Astrocyte of the spinal cord (primary cell): ENCODE results near the gene CHAF1A.

Source experiments
- DNase-seq: peaks from one replicate; pipeline ENCODE4 v3.0.0; 2011; ENCODE audit warnings: low read depth, low spot score
- H3K4me3 ChIP-seq: 2 replicates; pipeline ENCODE4 v1.5.1; 2011; ENCODE audit warnings: low read depth, mild to moderate bottlenecking, low read length, moderate library complexity
- in situ Hi-C: cut with HindIII; loops from 2 replicates; pipeline ENCODE4 v1.10.0; 2017; ENCODE audit warnings: low sequenced_read_pairs
- TF ChIP-seq, protein P1 (sequence below): IDR thresholded peaks from 2 replicates; pipeline ENCODE4 v1.5.1; 2012; ENCODE audit warnings: low read depth, mild to moderate bottlenecking, low read length, inconsistent platforms

CHAF1A gene

DNA sequence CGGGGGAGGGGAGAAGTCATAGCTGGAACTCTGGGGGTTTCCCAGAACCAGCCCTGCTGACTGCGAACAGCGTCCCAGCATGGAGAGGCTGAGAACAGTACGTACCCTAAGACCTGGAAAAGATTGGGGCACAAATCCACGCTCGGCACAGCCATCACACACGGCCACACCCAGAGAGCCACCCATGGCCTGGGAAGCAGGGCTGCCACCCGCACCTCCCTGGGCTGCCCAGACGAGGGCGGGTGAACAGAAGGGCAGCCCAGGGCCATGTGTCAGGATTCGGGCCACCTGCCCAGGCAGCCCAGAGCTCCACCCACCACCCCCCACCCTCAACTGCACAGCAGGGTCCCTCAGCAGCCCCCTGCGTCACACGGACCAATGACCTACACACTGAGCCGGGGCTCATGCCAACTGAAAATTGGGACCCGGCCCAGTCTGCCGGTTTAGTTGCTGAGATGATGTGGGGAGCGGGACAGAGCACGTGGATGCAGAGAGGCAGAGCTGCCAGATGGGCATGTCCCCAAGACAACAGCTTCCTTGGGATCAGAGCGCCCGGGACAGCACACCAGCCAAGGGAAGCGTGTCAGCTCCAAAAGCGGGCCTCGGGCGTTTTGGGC is 46.7 kb downstream of the CHAF1A start:
- in situ Hi-C loops, result no loop called here
- TF ChIP-seq, protein P1, sequence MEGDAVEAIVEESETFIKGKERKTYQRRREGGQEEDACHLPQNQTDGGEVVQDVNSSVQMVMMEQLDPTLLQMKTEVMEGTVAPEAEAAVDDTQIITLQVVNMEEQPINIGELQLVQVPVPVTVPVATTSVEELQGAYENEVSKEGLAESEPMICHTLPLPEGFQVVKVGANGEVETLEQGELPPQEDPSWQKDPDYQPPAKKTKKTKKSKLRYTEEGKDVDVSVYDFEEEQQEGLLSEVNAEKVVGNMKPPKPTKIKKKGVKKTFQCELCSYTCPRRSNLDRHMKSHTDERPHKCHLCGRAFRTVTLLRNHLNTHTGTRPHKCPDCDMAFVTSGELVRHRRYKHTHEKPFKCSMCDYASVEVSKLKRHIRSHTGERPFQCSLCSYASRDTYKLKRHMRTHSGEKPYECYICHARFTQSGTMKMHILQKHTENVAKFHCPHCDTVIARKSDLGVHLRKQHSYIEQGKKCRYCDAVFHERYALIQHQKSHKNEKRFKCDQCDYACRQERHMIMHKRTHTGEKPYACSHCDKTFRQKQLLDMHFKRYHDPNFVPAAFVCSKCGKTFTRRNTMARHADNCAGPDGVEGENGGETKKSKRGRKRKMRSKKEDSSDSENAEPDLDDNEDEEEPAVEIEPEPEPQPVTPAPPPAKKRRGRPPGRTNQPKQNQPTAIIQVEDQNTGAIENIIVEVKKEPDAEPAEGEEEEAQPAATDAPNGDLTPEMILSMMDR, result no peak
- H3K4me3 ChIP-seq, result no peak overlapping the region
- no peak for DNase-seq

DNA sequence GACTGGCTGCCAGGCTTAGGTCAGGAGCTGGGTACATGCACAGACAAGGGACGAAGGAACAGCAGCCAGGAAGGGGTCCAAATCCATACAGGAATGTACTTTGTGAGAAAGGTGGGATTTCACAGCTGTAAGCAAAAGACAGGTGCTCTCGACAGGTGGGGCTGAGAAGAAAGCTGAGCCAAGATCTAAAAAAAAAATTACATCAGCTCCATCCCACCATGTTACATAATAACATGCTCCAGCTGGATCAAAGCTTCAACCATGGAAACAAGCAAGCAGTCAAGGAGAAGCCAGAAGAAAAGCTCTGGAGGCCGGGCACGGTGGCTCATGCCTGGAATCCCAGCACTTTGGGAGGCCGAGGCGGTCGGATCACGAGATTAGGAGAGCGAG is 47.2 kb downstream of the CHAF1A start:
- no peak overlapping the region for H3K4me3 ChIP-seq
- no peak for DNase-seq
- TF ChIP-seq, protein P1, result no peak
- in situ Hi-C loops, result no loop called here

DNA sequence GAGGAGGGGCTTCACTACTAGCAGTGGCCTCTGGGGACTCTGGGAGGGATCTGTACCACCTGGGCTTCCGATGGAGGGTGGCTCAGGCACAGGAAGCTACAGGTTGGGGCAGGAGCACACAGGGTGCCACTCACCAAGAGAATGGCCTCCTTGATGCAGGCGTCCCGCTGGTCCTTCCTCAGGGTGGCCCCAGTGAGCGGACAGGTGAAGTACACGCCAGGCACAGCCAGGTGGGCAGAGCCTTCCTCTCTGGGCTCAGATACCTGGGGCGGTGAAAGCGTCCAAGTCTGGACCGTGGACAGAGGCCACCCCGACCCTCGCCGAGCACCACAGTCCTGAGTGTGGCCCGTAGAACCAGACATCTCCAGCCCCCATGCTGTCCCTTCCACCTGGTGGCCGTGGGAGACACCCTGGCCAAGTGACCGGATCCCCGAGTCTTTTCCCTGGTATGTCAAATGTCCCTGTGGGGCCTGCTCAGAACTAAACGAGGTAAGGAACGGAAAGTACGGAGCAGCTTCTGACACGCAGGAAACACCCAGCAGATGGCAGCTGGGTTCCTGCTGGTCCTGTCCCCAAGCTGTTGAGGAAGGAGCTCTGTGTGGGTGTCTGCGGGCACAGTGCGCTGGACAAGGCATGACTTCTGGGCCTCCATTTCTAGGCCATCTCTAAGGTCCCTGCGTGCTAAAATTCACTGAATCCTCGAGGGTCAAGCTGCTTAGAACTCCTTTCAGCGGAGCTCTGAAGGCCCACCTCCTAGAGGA is 50.0 kb downstream of the CHAF1A start:
- H3K4me3 ChIP-seq, result no peak overlapping the region
- DNase-seq, result no peak
- TF ChIP-seq, protein P1, result no peak
- in situ Hi-C loops, result no loop called here

DNA sequence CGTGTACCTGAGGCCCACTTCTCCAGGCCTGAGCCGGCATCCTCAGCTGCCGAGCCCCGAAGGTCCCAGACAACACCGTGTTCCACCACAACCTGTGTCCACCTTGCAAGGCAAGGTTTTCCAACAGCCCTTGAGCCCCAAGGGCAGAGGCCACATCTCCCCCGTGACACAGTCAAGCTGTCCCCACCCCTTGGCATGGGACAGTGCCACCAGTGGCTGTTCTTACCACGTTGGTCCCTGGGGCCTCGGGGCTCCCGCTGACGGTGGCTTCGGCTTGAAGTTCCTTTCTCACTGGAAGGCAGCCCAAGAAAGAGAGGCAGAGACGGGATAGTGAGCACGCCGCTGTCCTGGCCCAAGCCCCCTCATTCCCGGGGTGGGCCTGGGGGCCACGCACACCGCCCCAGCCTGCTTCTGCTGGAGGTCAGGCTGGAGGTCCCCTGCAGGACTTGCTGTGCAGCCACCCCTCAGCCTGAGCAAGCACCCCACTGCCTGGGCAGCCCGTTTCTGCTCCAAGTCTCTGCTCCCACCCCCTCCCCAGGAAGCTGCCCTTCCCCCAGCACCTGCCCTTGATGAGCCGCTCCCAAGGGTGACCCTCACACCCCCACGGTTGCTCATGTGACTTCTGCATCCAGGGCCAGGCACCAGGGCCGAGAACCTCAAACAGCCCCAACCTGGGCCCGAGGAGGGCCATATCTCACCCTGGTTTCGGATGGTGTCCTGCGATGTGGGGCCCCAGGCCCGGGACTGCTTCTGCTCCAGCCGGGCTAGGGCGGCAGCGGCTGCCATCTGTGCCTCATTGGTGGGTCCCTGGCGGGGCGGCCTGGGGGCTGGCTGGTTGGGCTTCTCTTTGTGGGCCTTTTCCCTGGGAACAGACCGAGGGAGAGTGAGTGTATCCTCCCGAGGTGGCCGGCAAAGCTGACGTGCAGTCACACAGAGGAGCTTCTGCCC is 51.1 kb downstream of the CHAF1A start:
- in situ Hi-C loops, result no loop called here
- no peak overlapping the region for H3K4me3 ChIP-seq
- no peak for DNase-seq
- TF ChIP-seq, protein P1, result no peak

DNA sequence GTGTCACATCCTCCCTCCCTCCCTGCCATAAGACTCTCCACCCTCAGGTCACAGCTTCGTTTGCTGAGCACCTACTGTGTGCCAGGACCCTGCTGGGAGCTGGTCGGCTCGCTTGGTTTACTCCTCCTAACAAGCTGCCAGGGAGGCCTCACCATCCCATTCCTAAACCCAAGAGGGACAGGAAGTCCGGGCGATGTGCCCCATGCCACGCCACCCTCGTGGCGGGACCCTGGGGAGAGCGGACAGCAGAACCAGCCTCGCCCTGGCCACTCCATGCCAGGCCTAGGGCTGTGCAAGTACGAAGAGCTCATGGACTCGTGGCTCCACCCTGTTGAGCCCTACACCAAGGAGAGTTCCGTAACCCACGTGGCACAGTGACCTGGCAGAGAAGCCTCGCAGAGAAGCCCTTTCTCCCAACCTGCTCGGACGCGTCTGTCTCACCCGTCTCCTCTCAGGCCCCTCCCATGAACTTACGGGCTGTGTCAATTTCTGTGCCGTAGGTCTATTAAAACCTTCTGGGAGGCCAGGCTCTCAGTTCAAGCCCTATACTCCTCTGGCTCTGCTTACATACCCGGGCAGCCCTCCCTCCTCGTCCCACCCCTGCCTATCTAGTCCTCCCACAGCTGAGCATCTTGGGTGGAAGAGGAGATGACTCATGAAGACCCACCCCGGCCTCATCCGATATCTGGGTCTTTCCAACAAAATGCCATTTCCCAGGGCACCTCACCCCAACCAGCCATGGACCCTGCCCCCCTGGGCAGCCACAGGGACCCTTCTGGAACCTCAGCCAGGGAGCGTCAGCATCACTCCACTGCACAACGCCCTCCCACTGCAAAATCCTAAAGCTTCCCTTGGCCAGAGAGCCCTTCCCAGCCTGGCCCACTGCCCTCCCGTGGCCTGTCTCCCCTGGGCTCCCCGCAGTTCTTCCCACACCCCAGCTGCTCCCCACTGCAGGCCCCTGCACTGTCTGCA is 52.6 kb downstream of the CHAF1A start:
- TF ChIP-seq, protein P1, result no peak
- in situ Hi-C loops, result no loop called here
- DNase-seq, result peak; percentile 31
- H3K4me3 ChIP-seq, result peak overlapping the region; percentile 85
